Transverse colon (tissue), 4 donors: ENCODE data around the gene BMP10. TPM values are rescaled to one million over a fixed set of nuclear protein-coding genes. Genes with fewer than 3 reads are reported as not detected.

Experiments
- DNase-seq: peaks from one replicate; pipeline ENCODE4 v3.0.0-alpha.2; 2019
- H3K27ac ChIP-seq, 4 donors: fragments of 200-600 bp; sonication (generic); 2 replicates each; pipeline ENCODE4 v1.5.1; 2016 to 2018; ENCODE audit warnings: inconsistent platforms in 4 of 4
- H3K27me3 ChIP-seq: fragments of 200-600 bp; sonication (generic); 2 replicates; pipeline ENCODE4 v1.5.1; 2017; ENCODE audit warnings: inconsistent platforms
- H3K36me3 ChIP-seq, 4 donors: fragments of 200-600 bp; sonication (generic); 2 replicates each; pipeline ENCODE4 v1.5.1; 2017 to 2019; ENCODE audit warnings: inconsistent platforms in 4 of 4
- H3K4me1 ChIP-seq, 4 donors: fragments of 200-600 bp; sonication (generic); 2 replicates each; pipeline ENCODE4 v1.5.1; 2017 to 2020; ENCODE audit warnings: inconsistent platforms in 4 of 4
- H3K4me3 ChIP-seq, 4 donors: fragments of 200-600 bp; sonication (generic); 1 replicate in 1 of 4; 2 replicates in 3 of 4; pipeline versions ENCODE4 v1.5.1 to v1.6.1; 2017 to 2019; ENCODE audit warnings: inconsistent platforms in 4 of 4
- H3K9me3 ChIP-seq, 2 donors: fragments of 200-600 bp; sonication (generic); 2 replicates each; pipeline ENCODE4 v1.5.1; 2017 to 2019; ENCODE audit warnings: inconsistent platforms in 2 of 2
- CTCF ChIP-seq, 5 experiments: fragments of 200-600 bp in 3 of 5; fragments of 450-650 bp in 2 of 5; sonication (generic) in 3 of 5; IDR thresholded peaks; 1 replicate in 2 of 5; 2 replicates in 3 of 5; pipeline ENCODE4 v1.5.1; 2016 to 2017; ENCODE audit warnings: antibody characterized with exemption in 5 of 5, inconsistent platforms in 3 of 5, mild to moderate bottlenecking in 2 of 5, moderate library complexity in 1 of 5
- EP300 ChIP-seq: sonication (generic); formaldehyde crosslinking; IDR thresholded peaks from one replicate; pipeline ENCODE4 v1.6.1; 2017; ENCODE audit warnings: antibody characterized with exemption, low read depth
- POLR2A ChIP-seq: fragments of 450-650 bp; IDR thresholded peaks from one replicate; pipeline ENCODE4 v1.6.1; 2016; ENCODE audit warnings: antibody characterized with exemption, mild to moderate bottlenecking, moderate library complexity
- POLR2AphosphoS5 ChIP-seq, 3 donors: sonication (generic); formaldehyde crosslinking; IDR thresholded peaks; one replicate each; pipeline ENCODE4 v1.6.1; 2016; ENCODE audit warnings: antibody characterized with exemption in 3 of 3
- WGBS, 2 donors: methylation state at CpG; one replicate each; pipeline ENCODE4 v1.1.5; 2018; ENCODE audit warnings: low coverage in 1 of 2; 5-methylcytosine and 5-hydroxymethylcytosine counted together
- in situ Hi-C, 4 donors: fragments of 200-750 bp; cut with MboI; loops; one replicate each; pipeline versions ENCODE4 v1.15.0 to v1.15.1; 2017; ENCODE audit warnings: low sequenced_read_pairs in 3 of 4, low pct_ligation_motif_present in 1 of 4, low pct_unique_long_range_greater_than_20kb in 1 of 4
- intact Hi-C: fragments of 100-400 bp; cut with DNase I; formaldehyde crosslinking; loops from one replicate; pipeline ENCODE4 v1.15.1; 2023; ENCODE audit warnings: low total_unique reads
- total RNA-seq, 4 donors: library from RNA; depleted of rRNA; stranded (reverse); fragments of >200 nt; gene quantifications; one replicate each; pipeline ENCODE4 v1.1.0, GENCODE V29; 2016

Gene BMP10
- total RNA-seq, 4 donors from 2014 or later = not detected

- Histone ChIP-seq H3K9me3 (no peaks in the 10 kb centered on the region), H3K4me3 (no peak overlapping the region), H3K27me3 (no peaks in the 10 kb centered on the region), H3K36me3 (no peaks in the 10 kb centered on the region), H3K4me1 (peaks cover 0 to 15% (median 6%) of the 10 kb centered on the region in 4 donors), H3K27ac (no peak overlapping the region)
- 62 to 85% methylated on average over 3 to 4 of the region's 4 CpGs for WGBS, 2 donors
- TF ChIP-seq CTCF (IDR thresholded peaks at IDR 0.05) (no peak), EP300 (no peak), POLR2AphosphoS5 (IDR thresholded peaks at IDR 0.05) (no peak), POLR2A (no peak)
- in situ Hi-C loops (no loop called here), intact Hi-C loops (no loop called here)
- DNase-seq = no peak
Measured at GRCh38 chr2:68857855-68858456, 13.2 kb downstream of the BMP10 start.

GRCh38 chr2:68857202-68857845 is 13.9 kb downstream of the BMP10 start:
- H3K4me3 ChIP-seq = no peak overlapping the region
- TF ChIP-seq POLR2AphosphoS5 (IDR thresholded peaks at IDR 0.05) (no peak), EP300 (no peak), POLR2A (no peak), CTCF (IDR thresholded peaks at IDR 0.05) (no peak)
- no peaks in the 10 kb centered on the region for H3K9me3 ChIP-seq
- DNase-seq = no peak
- H3K36me3 ChIP-seq = no peaks in the 10 kb centered on the region
- no peaks in the 10 kb centered on the region for H3K27me3 ChIP-seq
- no peak overlapping the region for H3K27ac ChIP-seq
- in situ Hi-C loops (no loop called here), intact Hi-C loops (no loop called here)
- H3K4me1 ChIP-seq = peaks cover 0 to 15% (median 6%) of the 10 kb centered on the region in 4 donors
- 57 to 73% methylated on average over 1 to 3 of the region's 3 CpGs for WGBS, 2 donors

- Histone ChIP-seq H3K27ac (no peak overlapping the region), H3K4me1 (peaks cover 0 to 15% (median 6%) of the 10 kb centered on the region in 4 donors), H3K4me3 (no peak overlapping the region), H3K27me3 (no peaks in the 10 kb centered on the region), H3K9me3 (no peaks in the 10 kb centered on the region), H3K36me3 (no peaks in the 10 kb centered on the region)
- DNase-seq = no peak
- in situ Hi-C loops (no loop called here), intact Hi-C loops (no loop called here)
- 88 to 92% methylated on average over 3 of the region's 3 CpGs for WGBS, 2 donors
- TF ChIP-seq POLR2A (no peak), POLR2AphosphoS5 (IDR thresholded peaks at IDR 0.05) (no peak), EP300 (no peak), CTCF (IDR thresholded peaks at IDR 0.05) (no peak)
Measured at GRCh38 chr2:68855550-68855949, 15.6 kb downstream of the BMP10 start.

GRCh38 chr2:68854476-68854875 is 16.7 kb downstream of the BMP10 start:
- in situ Hi-C loops = no loop called here
- intact Hi-C loops = no loop called here
- H3K36me3 ChIP-seq = no peaks in the 10 kb centered on the region
- no peaks in the 10 kb centered on the region for H3K27me3 ChIP-seq
- no peak for TF ChIP-seq POLR2AphosphoS5 (IDR thresholded peaks at IDR 0.05)
- TF ChIP-seq CTCF (IDR thresholded peaks at IDR 0.05) = no peak
- TF ChIP-seq POLR2A = no peak
- no peak for TF ChIP-seq EP300
- H3K27ac ChIP-seq = no peak overlapping the region
- H3K4me3 ChIP-seq = no peak overlapping the region
- H3K4me1 ChIP-seq = peaks cover 0 to 11% (median 6%) of the 10 kb centered on the region in 4 donors
- H3K9me3 ChIP-seq = no peaks in the 10 kb centered on the region
- DNase-seq = no peak
